Measurements from ENCODE around the gene IMPDH1.

The IMPDH1 gene

GRCh38 chr7:128353610-128354009 lies 56.2 kb downstream of the IMPDH1 start:
- Histone ChIP-seq H3K27ac (ENCODE audit: low read depth, low read length) (no peak overlapping the region), H3K27me3 (ENCODE audit: insufficient read depth, low read length) (peaks cover 84% of the 10 kb centered on the region), H3K4me3 (ENCODE audit: low read length) (no peak overlapping the region), H3K9me3 (ENCODE audit: insufficient read depth, low read depth, low read length) (no peaks in the 10 kb centered on the region), H3K4me1 (ENCODE audit: insufficient read depth, low read length) (no peaks in the 10 kb centered on the region; the same call in 1 of the 2 replicates), H3K36me3 (ENCODE audit: insufficient read depth, low read length) (no peaks in the 10 kb centered on the region), H3K9ac (ENCODE audit: low read depth, low read length) (no peak overlapping the region)
- 94% methylated on average over 1 of the region's 1 CpG for WGBS

- Histone ChIP-seq H3K27me3 (ENCODE audit: insufficient read depth, low read length) (peaks cover 84% of the 10 kb centered on the region), H3K4me1 (ENCODE audit: insufficient read depth, low read length) (no peaks in the 10 kb centered on the region; the same call in 1 of the 2 replicates), H3K4me3 (ENCODE audit: low read length) (no peak overlapping the region), H3K27ac (ENCODE audit: low read depth, low read length) (no peak overlapping the region), H3K9ac (ENCODE audit: low read depth, low read length) (no peak overlapping the region), H3K36me3 (ENCODE audit: insufficient read depth, low read length) (no peaks in the 10 kb centered on the region), H3K9me3 (ENCODE audit: insufficient read depth, low read depth, low read length) (no peaks in the 10 kb centered on the region)
- WGBS = 94% methylated on average over 3 of the region's 3 CpGs
Measured at GRCh38 chr7:128353189-128353588, 56.6 kb downstream of the IMPDH1 start.

- H3K36me3 ChIP-seq (ENCODE audit: insufficient read depth, low read length) = no peaks in the 10 kb centered on the region
- 48% methylated on average over 8 of the region's 8 CpGs for WGBS
- H3K4me3 ChIP-seq (ENCODE audit: low read length) = no peak overlapping the region
- H3K4me1 ChIP-seq (ENCODE audit: insufficient read depth, low read length) = no peaks in the 10 kb centered on the region; the same call in 1 of the 2 replicates
- H3K27me3 ChIP-seq (ENCODE audit: insufficient read depth, low read length) = peaks cover 84% of the 10 kb centered on the region
- no peaks in the 10 kb centered on the region for H3K9me3 ChIP-seq (ENCODE audit: insufficient read depth, low read depth, low read length)
- no peak overlapping the region for H3K9ac ChIP-seq (ENCODE audit: low read depth, low read length)
- no peak overlapping the region for H3K27ac ChIP-seq (ENCODE audit: low read depth, low read length)
Measured at GRCh38 chr7:128352636-128353035, 57.1 kb downstream of the IMPDH1 start.

- Histone ChIP-seq H3K9me3 (ENCODE audit: insufficient read depth, low read depth, low read length) (no peaks in the 10 kb centered on the region), H3K27me3 (ENCODE audit: insufficient read depth, low read length) (peaks cover 84% of the 10 kb centered on the region), H3K27ac (ENCODE audit: low read depth, low read length) (no peak overlapping the region), H3K4me3 (ENCODE audit: low read length) (no peak overlapping the region), H3K36me3 (ENCODE audit: insufficient read depth, low read length) (no peaks in the 10 kb centered on the region), H3K4me1 (ENCODE audit: insufficient read depth, low read length) (no peaks in the 10 kb centered on the region; the same call in 1 of the 2 replicates), H3K9ac (ENCODE audit: low read depth, low read length) (no peak overlapping the region)
- 19% methylated on average over 34 of the region's 34 CpGs for WGBS
Measured at GRCh38 chr7:128352153-128352537, 57.6 kb downstream of the IMPDH1 start.

- H3K27me3 ChIP-seq (ENCODE audit: insufficient read depth, low read length) = peaks cover 84% of the 10 kb centered on the region
- no peak overlapping the region for H3K27ac ChIP-seq (ENCODE audit: low read depth, low read length)
- no peak overlapping the region; the same call in 1 of the 2 replicates for H3K9ac ChIP-seq (ENCODE audit: low read depth, low read length)
- no peaks in the 10 kb centered on the region for H3K4me1 ChIP-seq (ENCODE audit: insufficient read depth, low read length)
- H3K9me3 ChIP-seq (ENCODE audit: insufficient read depth, low read depth, low read length) = no peaks in the 10 kb centered on the region
- H3K36me3 ChIP-seq (ENCODE audit: insufficient read depth, low read length) = no peaks in the 10 kb centered on the region
- H3K4me3 ChIP-seq (ENCODE audit: low read length) = peak overlapping the region; percentile 7; the same call in 1 of the 2 replicates
- WGBS = 54% methylated on average over 97 of the region's 97 CpGs
Measured at GRCh38 chr7:128351296-128352152, 58.3 kb downstream of the IMPDH1 start.

GRCh38 chr7:128350708-128351295 lies 59.0 kb downstream of the IMPDH1 start:
- Histone ChIP-seq H3K9me3 (ENCODE audit: insufficient read depth, low read depth, low read length) (no peaks in the 10 kb centered on the region), H3K36me3 (ENCODE audit: insufficient read depth, low read length) (no peaks in the 10 kb centered on the region), H3K4me1 (ENCODE audit: insufficient read depth, low read length) (no peaks in the 10 kb centered on the region), H3K4me3 (ENCODE audit: low read length) (no peak overlapping the region; the same call in 1 of the 2 replicates), H3K27me3 (ENCODE audit: insufficient read depth, low read length) (peaks cover 80% of the 10 kb centered on the region), H3K27ac (ENCODE audit: low read depth, low read length) (no peak overlapping the region), H3K9ac (ENCODE audit: low read depth, low read length) (no peak overlapping the region; the same call in 1 of the 2 replicates)
- WGBS = 88% methylated on average over 35 of the region's 35 CpGs

- Histone ChIP-seq H3K27me3 (ENCODE audit: insufficient read depth, low read length) (peaks cover 70% of the 10 kb centered on the region), H3K9ac (ENCODE audit: low read depth, low read length) (no peak overlapping the region), H3K27ac (ENCODE audit: low read depth, low read length) (no peak overlapping the region), H3K4me3 (ENCODE audit: low read length) (no peak overlapping the region), H3K4me1 (ENCODE audit: insufficient read depth, low read length) (no peaks in the 10 kb centered on the region), H3K36me3 (ENCODE audit: insufficient read depth, low read length) (no peaks in the 10 kb centered on the region), H3K9me3 (ENCODE audit: insufficient read depth, low read depth, low read length) (no peaks in the 10 kb centered on the region)
- 54% methylated on average over 4 of the region's 4 CpGs for whole genome bisulfite sequencing
Measured at GRCh38 chr7:128349466-128349825, 60.3 kb downstream of the IMPDH1 start.

- H3K36me3 ChIP-seq (ENCODE audit: insufficient read depth, low read length) = no peaks in the 10 kb centered on the region
- H3K27me3 ChIP-seq (ENCODE audit: insufficient read depth, low read length) = peaks cover 54% of the 10 kb centered on the region
- WGBS = 23% methylated on average over 2 of the region's 2 CpGs
- no peak overlapping the region for H3K4me3 ChIP-seq (ENCODE audit: low read length)
- H3K9me3 ChIP-seq (ENCODE audit: insufficient read depth, low read depth, low read length) = no peaks in the 10 kb centered on the region
- H3K27ac ChIP-seq (ENCODE audit: low read depth, low read length) = no peak overlapping the region
- H3K9ac ChIP-seq (ENCODE audit: low read depth, low read length) = no peak overlapping the region
- H3K4me1 ChIP-seq (ENCODE audit: insufficient read depth, low read length) = no peaks in the 10 kb centered on the region
Measured at GRCh38 chr7:128347647-128348097, 62.1 kb downstream of the IMPDH1 start.

- no peak overlapping the region for H3K9ac ChIP-seq (ENCODE audit: low read depth, low read length)
- no peak overlapping the region for H3K4me3 ChIP-seq (ENCODE audit: low read length)
- H3K4me1 ChIP-seq (ENCODE audit: insufficient read depth, low read length) = no peaks in the 10 kb centered on the region
Measured at GRCh38 chr7:128344431-128344774, 65.4 kb downstream of the IMPDH1 start.

GRCh38 chr7:128343554-128344430 lies 66.0 kb downstream of the IMPDH1 start, which contains the start of gene RBM28:
TSS of gene RBM28 (minus strand) at chr7:128343908. CDS start at chr7:128343793, 115 bp downstream.
- H3K27ac ChIP-seq (ENCODE audit: low read depth, low read length) = peak within 1 kb of the TSS; percentile 78
- no peaks in the 10 kb centered on the region for H3K9me3 ChIP-seq (ENCODE audit: insufficient read depth, low read depth, low read length)
- H3K4me1 ChIP-seq (ENCODE audit: insufficient read depth, low read length) = no peaks in the 10 kb centered on the region
- 14% methylated on average over 46 of the region's 49 CpGs for WGBS
- H3K27me3 ChIP-seq (ENCODE audit: insufficient read depth, low read length) = peaks cover 15% of the 10 kb centered on the region
- H3K4me3 ChIP-seq (ENCODE audit: low read length) = peak within 1 kb of the TSS; percentile 87
- H3K9ac ChIP-seq (ENCODE audit: low read depth, low read length) = peak within 1 kb of the TSS; percentile 81
- H3K36me3 ChIP-seq (ENCODE audit: insufficient read depth, low read length) = peaks cover 23% of the 10 kb centered on the region

More at GRCh38 chr7:128344431-128344774, 65.4 kb downstream of the IMPDH1 start:
- peaks cover 17% of the 10 kb centered on the region for H3K36me3 ChIP-seq (ENCODE audit: insufficient read depth, low read length)
- H3K9me3 ChIP-seq (ENCODE audit: insufficient read depth, low read depth, low read length) = no peaks in the 10 kb centered on the region
- H3K27me3 ChIP-seq (ENCODE audit: insufficient read depth, low read length) = peaks cover 21% of the 10 kb centered on the region
- no peak overlapping the region for H3K27ac ChIP-seq (ENCODE audit: low read depth, low read length)
- WGBS = 93% methylated on average over 5 of the region's 5 CpGs
